SK-N-SH (cell line): ENCODE results near the gene BEST1. TPM values are rescaled to one million over a fixed set of nuclear protein-coding genes. Genes with fewer than 3 reads are reported as not detected.
A peak's percentile ranks its signal among the peaks of the same experiment; 100 is the strongest.

Source experiments
- CTCF ChIA-PET: fragments of 300-600, 350-600 bp; formaldehyde crosslinking; extraction: SDS; loops from one replicate; lab custom pipeline; 2021; lab: Yijun Ruan, JAX
- POLR2A ChIA-PET: fragments of 350-600 bp; sonication (Branson Sonifier 250); formaldehyde crosslinking; extraction: SDS; loops from one replicate; lab custom pipeline; 2020; ENCODE audit warnings: antibody characterized with exemption, inconsistent platforms; lab: Yijun Ruan, JAX
- DNase-seq: peaks from one replicate; pipeline ENCODE4 v3.0.0; 2012
- H2AFZ ChIP-seq: fragments of 200-600 bp; sonication (generic); 2 replicates; pipeline ENCODE4 v1.8.1; 2016; ENCODE audit warnings: antibody characterized with exemption, mild to moderate bottlenecking, low read depth
- H3F3A ChIP-seq: fragments of 200-600 bp; sonication (generic); replicated peaks from 2 replicates; pipeline ENCODE3; 2016; ENCODE audit warnings: antibody characterized with exemption, mild to moderate bottlenecking; ENCODE audit not compliant: insufficient read depth
- H3K27ac ChIP-seq, 2 experiments: fragments of 200-500 bp in 1 of 2; fragments of 200-600 bp in 1 of 2; sonication (Bioruptor generic) in 1 of 2; sonication (generic), shearing (Covaris generic) in 1 of 2; 2 replicates each; pipeline versions ENCODE4 v1.5.1 to v1.6.1; 2014 to 2016; ENCODE audit warnings: low read depth in 2 of 2, inconsistent platforms in 1 of 2, low read length in 1 of 2, mild to moderate bottlenecking in 1 of 2, mixed read lengths in 1 of 2
- H3K27me3 ChIP-seq: fragments of 200-600 bp; sonication (generic), shearing (Covaris generic); 2 replicates; pipeline ENCODE4 v1.6.1; 2016; ENCODE audit warnings: mixed run types; ENCODE audit not compliant: insufficient read depth
- H3K36me3 ChIP-seq, 2 experiments: fragments of 200-500 bp in 1 of 2; fragments of 200-600 bp in 1 of 2; sonication (Bioruptor generic) in 1 of 2; sonication (generic) in 1 of 2; replicated peaks in 1 of 2; 2 replicates each; pipeline versions ENCODE3 to v1.5.1; 2014 to 2016; ENCODE audit warnings: low read length in 1 of 2, mild to moderate bottlenecking in 1 of 2; ENCODE audit not compliant: insufficient read depth in 2 of 2, control insufficient read depth in 1 of 2
- H3K4me1 ChIP-seq, 2 experiments: fragments of 200-500 bp in 1 of 2; fragments of 200-600 bp in 1 of 2; sonication (Bioruptor generic) in 1 of 2; sonication (generic), shearing (Covaris generic) in 1 of 2; 2 replicates each; pipeline versions ENCODE4 v1.5.1 to v1.6.1; 2014 to 2016; ENCODE audit warnings: low read depth in 1 of 2, low read length in 1 of 2, mixed run types in 1 of 2; ENCODE audit not compliant: insufficient read depth in 2 of 2, control insufficient read depth in 1 of 2
- H3K4me2 ChIP-seq: fragments of 200-600 bp; sonication (generic), shearing (Covaris generic); 2 replicates; pipeline ENCODE4 v1.6.1; 2017; ENCODE audit warnings: mixed run types
- H3K4me3 ChIP-seq, 2 experiments: fragments of 200-500 bp in 1 of 2; fragments of 200-600 bp in 1 of 2; sonication (Bioruptor generic) in 1 of 2; sonication (generic), shearing (Covaris generic) in 1 of 2; 2 replicates each; pipeline versions ENCODE4 v1.5.1 to v1.8.1; 2014 to 2016; ENCODE audit warnings: low read depth in 2 of 2, inconsistent platforms in 1 of 2, low read length in 1 of 2, mild to moderate bottlenecking in 1 of 2, mixed read lengths in 1 of 2, moderate library complexity in 1 of 2
- H3K79me2 ChIP-seq: fragments of 200-600 bp; sonication (generic); 2 replicates; pipeline ENCODE4 v1.8.1; 2017; ENCODE audit warnings: mild to moderate bottlenecking; ENCODE audit not compliant: insufficient read depth
- H3K9ac ChIP-seq: fragments of 200-600 bp; sonication (generic); 2 replicates; pipeline ENCODE4 v1.6.1; 2017; ENCODE audit warnings: mixed run types
- H3K9me2 ChIP-seq: fragments of 200-600 bp; sonication (generic); 2 replicates; pipeline ENCODE4 v1.6.1; 2017; ENCODE audit warnings: mixed run types
- H3K9me3 ChIP-seq: fragments of 200-600 bp; sonication (generic); 2 replicates; pipeline ENCODE4 v1.6.1; 2017; ENCODE audit warnings: mixed run types, mild to moderate bottlenecking, moderate library complexity
- H4K20me1 ChIP-seq: fragments of 200-600 bp; sonication (generic); 2 replicates; pipeline ENCODE4 v1.6.1; 2017; ENCODE audit warnings: mild to moderate bottlenecking, mixed run types; ENCODE audit not compliant: insufficient read depth
- EP300 ChIP-seq, 2 experiments: IDR thresholded peaks; 2 replicates each; pipeline versions ENCODE4 v1.4.0 to v1.6.1; 2012; ENCODE audit warnings: borderline replicate concordance in 1 of 2, low read depth in 1 of 2, low read length in 1 of 2
- FOSL2 ChIP-seq: IDR thresholded peaks from 2 replicates; pipeline ENCODE4 v1.4.0; 2012; ENCODE audit warnings: low read depth, mild to moderate bottlenecking, moderate library complexity, borderline replicate concordance
- FOXJ3 ChIP-seq: sonication (generic); formaldehyde crosslinking; IDR thresholded peaks from 2 replicates; pipeline ENCODE4 v1.5.1; 2020; ENCODE audit warnings: mild to moderate bottlenecking, missing genetic modification reagents
- FOXM1 ChIP-seq: IDR thresholded peaks from 2 replicates; pipeline ENCODE4 v1.4.0; 2012; ENCODE audit warnings: low read depth, mild to moderate bottlenecking
- GATA2 ChIP-seq: sonication (generic); formaldehyde crosslinking; IDR thresholded peaks from 2 replicates; pipeline ENCODE4 v1.5.0; 2020; ENCODE audit warnings: mild to moderate bottlenecking, missing genetic modification reagents
- MAX ChIP-seq: IDR thresholded peaks from 2 replicates; pipeline ENCODE4 v1.4.0; 2012; ENCODE audit warnings: low read depth
- NFIC ChIP-seq: IDR thresholded peaks from 2 replicates; pipeline ENCODE4 v1.4.0; 2012; ENCODE audit warnings: borderline replicate concordance
- POLR2AphosphoS5 ChIP-seq: IDR thresholded peaks from 2 replicates; pipeline ENCODE4 v1.6.1; 2012; ENCODE audit warnings: low read depth, low read length
- RCOR1 ChIP-seq: fragments of 150-350 bp; IDR thresholded peaks from 2 replicates; pipeline ENCODE4 v1.6.1; 2017; ENCODE audit warnings: antibody characterized with exemption, low read length
- REST ChIP-seq: IDR thresholded peaks from 2 replicates; pipeline ENCODE4 v1.6.1; 2012; ENCODE audit warnings: mild to moderate bottlenecking, low read depth, low read length, moderate library complexity
- TAF1 ChIP-seq: IDR thresholded peaks from 2 replicates; pipeline ENCODE4 v1.6.1; 2012; ENCODE audit warnings: low read depth, mild to moderate bottlenecking, low read length, moderate library complexity, borderline replicate concordance
- TCF12 ChIP-seq: IDR thresholded peaks from 2 replicates; pipeline ENCODE4 v1.4.0; 2012
- YY1 ChIP-seq: IDR thresholded peaks from 2 replicates; pipeline ENCODE4 v1.4.0; 2012; ENCODE audit warnings: low read depth, mild to moderate bottlenecking
- WGBS: methylation state at CpG from one replicate; pipeline ENCODE4 v1.1.6; 2017; ENCODE audit warnings: low lambda C conversion rate; 5-methylcytosine and 5-hydroxymethylcytosine counted together
- polyA plus RNA-seq, 3 experiments: library from polyadenylated mRNA; depleted of rRNA; stranded (reverse); fragments of >200 nt; gene quantifications; 2 replicates each; pipeline ENCODE4 v1.2.3, GENCODE V29; 2012
- TF ChIP-seq, protein P1 (sequence below): IDR thresholded peaks from 2 replicates; pipeline ENCODE4; 2012
- TF ChIP-seq, protein P2 (sequence below): fragments of 150-350 bp; IDR thresholded peaks from 2 replicates; pipeline ENCODE4 v1.6.1; 2016; ENCODE audit warnings: mild to moderate bottlenecking, low read depth, low read length
- TF ChIP-seq, protein P3 (sequence below): fragments of 200-600 bp; sonication (generic); IDR thresholded peaks from 2 replicates; pipeline ENCODE4 v1.6.1; 2017; ENCODE audit warnings: antibody characterized with exemption, mild to moderate bottlenecking, moderate library complexity

Gene BEST1
- polyA plus RNA-seq, 1 of the 3 experiments (the other 2 are of a cell fraction) = 0.30 TPM

DNA sequence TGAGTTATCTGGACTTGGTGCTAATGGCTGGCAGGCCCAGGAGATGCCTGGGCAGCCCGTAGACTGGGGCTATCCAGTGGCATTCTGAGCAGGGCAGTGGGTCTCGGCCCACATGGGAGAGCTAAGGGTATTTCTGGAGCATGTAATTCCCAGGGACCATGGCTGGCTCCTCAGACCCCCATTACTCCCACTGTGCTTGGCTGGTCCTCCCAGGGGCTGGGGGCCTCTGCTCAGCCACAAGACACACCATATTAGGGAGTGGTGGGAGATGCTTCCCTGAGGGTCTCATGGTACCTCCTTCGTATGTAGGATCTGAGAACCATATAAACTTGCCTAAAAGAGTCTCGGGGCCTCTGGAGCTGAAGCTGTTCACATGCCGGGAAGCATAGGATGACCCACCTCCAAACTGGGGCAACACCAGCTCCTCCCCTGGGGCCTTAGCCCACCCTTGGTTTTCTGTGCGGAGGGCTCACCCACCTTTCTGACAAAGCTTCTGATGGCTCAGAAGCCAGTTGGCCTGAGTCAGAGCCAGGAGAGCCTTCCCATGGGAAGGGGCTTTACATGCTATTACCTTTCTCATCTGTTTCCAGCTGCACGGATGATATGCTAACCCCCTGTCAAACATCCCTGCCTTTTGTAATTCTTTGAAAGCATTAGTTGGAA, 26.8 kb downstream of the BEST1 start:
- CTCF ChIA-PET = interaction anchor here (0.9 to 2.7 kb wide), 4 partner anchors 11 to 105 kb away, joined by 3 to 9 read pairs (median 4); no protein-coding TSS in a partner anchor
- no peak for DNase-seq
- H2AFZ ChIP-seq = no peak overlapping the region
- POLR2A ChIA-PET = interaction anchor here (1.4 kb wide), 1 partner anchor 9 kb away, joined by 3 read pairs; no protein-coding TSS in a partner anchor
- 96% methylated on average over 5 of the region's 7 CpGs for WGBS
- no peaks in the 10 kb centered on the region for H3K9me3 ChIP-seq
- no peaks in the 10 kb centered on the region for H3K79me2 ChIP-seq
- H3K36me3 ChIP-seq = no peaks in the 10 kb centered on the region
- H3K4me2 ChIP-seq = no peak overlapping the region
- H3K9ac ChIP-seq = no peak overlapping the region
- H4K20me1 ChIP-seq = no peaks in the 10 kb centered on the region
- H3K4me3 ChIP-seq = no peak overlapping the region
- H3K27me3 ChIP-seq = no peaks in the 10 kb centered on the region
- H3K9me2 ChIP-seq = no peaks in the 10 kb centered on the region
- no peak for TF ChIP-seq EP300 (IDR thresholded peaks at IDR 0.05; ENCODE audit: borderline replicate concordance in 1 of 2, low read depth in 1 of 2, low read length in 1 of 2)
- peaks cover 7% of the 10 kb centered on the region for H3F3A ChIP-seq
- H3K4me1 ChIP-seq = peaks cover 19 to 30% of the 10 kb centered on the region in 2 experiments
- no peak overlapping the region for H3K27ac ChIP-seq

GRCh38 chr11:61978703-61979661, 28.8 kb downstream of the BEST1 start:
- H2AFZ ChIP-seq = peak overlapping the region; percentile 67
- peaks cover 7 to 14% of the 10 kb centered on the region in 2 experiments; a peak in 3 of 4 replicates for H3K4me1 ChIP-seq
- H4K20me1 ChIP-seq = no peaks in the 10 kb centered on the region
- no peak for DNase-seq
- ChIA-PET POLR2A (interaction anchor here (2.5 kb wide), 1 partner anchor 11 kb away, joined by 14 read pairs; the partner anchor contains the start of gene FTH1), CTCF (interaction anchor here (1.3 to 2.1 kb wide), 3 partner anchors 11 to 81 kb away, joined by 4 to 9 read pairs (median 5); no protein-coding TSS in a partner anchor)
- H3K36me3 ChIP-seq = no peaks in the 10 kb centered on the region
- no peaks in the 10 kb centered on the region for H3K9me2 ChIP-seq
- H3K9ac ChIP-seq = peak overlapping the region; percentile 19; the same call in 1 of the 2 replicates
- H3K79me2 ChIP-seq = no peaks in the 10 kb centered on the region
- H3K9me3 ChIP-seq = no peaks in the 10 kb centered on the region
- H3K27me3 ChIP-seq = no peaks in the 10 kb centered on the region
- no peaks in the 10 kb centered on the region for H3F3A ChIP-seq
- no peak overlapping the region for H3K4me3 ChIP-seq
- peak overlapping the region; percentile 40 to 63 for H3K27ac ChIP-seq
- peak overlapping the region; percentile 35 for H3K4me2 ChIP-seq
- 73% methylated on average over 16 of the region's 17 CpGs for WGBS
- TF ChIP-seq, protein P1, sequence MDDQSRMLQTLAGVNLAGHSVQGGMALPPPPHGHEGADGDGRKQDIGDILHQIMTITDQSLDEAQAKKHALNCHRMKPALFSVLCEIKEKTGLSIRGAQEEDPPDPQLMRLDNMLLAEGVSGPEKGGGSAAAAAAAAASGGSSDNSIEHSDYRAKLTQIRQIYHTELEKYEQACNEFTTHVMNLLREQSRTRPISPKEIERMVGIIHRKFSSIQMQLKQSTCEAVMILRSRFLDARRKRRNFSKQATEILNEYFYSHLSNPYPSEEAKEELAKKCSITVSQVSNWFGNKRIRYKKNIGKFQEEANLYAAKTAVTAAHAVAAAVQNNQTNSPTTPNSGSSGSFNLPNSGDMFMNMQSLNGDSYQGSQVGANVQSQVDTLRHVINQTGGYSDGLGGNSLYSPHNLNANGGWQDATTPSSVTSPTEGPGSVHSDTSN = peak; percentile 39; the same call in 1 of the 2 replicates
- no peak for TF ChIP-seq GATA2 (CRISPR knock-in tag)
- peak; percentile 31; the same call in 1 of the 2 replicates for TF ChIP-seq MAX
- TF ChIP-seq TCF12 = peak; percentile 24; the same call in 1 of the 2 replicates
- TF ChIP-seq TAF1 = no peak
- TF ChIP-seq FOXM1 = no peak
- TF ChIP-seq, protein P2, sequence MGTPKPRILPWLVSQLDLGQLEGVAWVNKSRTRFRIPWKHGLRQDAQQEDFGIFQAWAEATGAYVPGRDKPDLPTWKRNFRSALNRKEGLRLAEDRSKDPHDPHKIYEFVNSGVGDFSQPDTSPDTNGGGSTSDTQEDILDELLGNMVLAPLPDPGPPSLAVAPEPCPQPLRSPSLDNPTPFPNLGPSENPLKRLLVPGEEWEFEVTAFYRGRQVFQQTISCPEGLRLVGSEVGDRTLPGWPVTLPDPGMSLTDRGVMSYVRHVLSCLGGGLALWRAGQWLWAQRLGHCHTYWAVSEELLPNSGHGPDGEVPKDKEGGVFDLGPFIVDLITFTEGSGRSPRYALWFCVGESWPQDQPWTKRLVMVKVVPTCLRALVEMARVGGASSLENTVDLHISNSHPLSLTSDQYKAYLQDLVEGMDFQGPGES = no peak
- peak; percentile 51 for TF ChIP-seq NFIC
- TF ChIP-seq RCOR1 = no peak
- no peak for TF ChIP-seq FOXJ3 (CRISPR knock-in tag)
- no peak for TF ChIP-seq POLR2AphosphoS5
- no peak for TF ChIP-seq REST
- no peak for TF ChIP-seq FOSL2
- TF ChIP-seq, protein P3, sequence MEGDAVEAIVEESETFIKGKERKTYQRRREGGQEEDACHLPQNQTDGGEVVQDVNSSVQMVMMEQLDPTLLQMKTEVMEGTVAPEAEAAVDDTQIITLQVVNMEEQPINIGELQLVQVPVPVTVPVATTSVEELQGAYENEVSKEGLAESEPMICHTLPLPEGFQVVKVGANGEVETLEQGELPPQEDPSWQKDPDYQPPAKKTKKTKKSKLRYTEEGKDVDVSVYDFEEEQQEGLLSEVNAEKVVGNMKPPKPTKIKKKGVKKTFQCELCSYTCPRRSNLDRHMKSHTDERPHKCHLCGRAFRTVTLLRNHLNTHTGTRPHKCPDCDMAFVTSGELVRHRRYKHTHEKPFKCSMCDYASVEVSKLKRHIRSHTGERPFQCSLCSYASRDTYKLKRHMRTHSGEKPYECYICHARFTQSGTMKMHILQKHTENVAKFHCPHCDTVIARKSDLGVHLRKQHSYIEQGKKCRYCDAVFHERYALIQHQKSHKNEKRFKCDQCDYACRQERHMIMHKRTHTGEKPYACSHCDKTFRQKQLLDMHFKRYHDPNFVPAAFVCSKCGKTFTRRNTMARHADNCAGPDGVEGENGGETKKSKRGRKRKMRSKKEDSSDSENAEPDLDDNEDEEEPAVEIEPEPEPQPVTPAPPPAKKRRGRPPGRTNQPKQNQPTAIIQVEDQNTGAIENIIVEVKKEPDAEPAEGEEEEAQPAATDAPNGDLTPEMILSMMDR = no peak
- no peak for TF ChIP-seq YY1
